Inflammatory macrophage (primary cell): Measurements from ENCODE around the gene MYL7.
"Not testable (repeated sequence)": the region's sequence is repeated elsewhere in the genome, so short reads cannot be mapped to it uniquely, and the experiment has no call there.

Experiments used
- DNase-seq, 2 donors: peaks; one replicate each; pipeline ENCODE4 v3.0.0-alpha.2; 2020 to 2022

MYL7 gene

DNA sequence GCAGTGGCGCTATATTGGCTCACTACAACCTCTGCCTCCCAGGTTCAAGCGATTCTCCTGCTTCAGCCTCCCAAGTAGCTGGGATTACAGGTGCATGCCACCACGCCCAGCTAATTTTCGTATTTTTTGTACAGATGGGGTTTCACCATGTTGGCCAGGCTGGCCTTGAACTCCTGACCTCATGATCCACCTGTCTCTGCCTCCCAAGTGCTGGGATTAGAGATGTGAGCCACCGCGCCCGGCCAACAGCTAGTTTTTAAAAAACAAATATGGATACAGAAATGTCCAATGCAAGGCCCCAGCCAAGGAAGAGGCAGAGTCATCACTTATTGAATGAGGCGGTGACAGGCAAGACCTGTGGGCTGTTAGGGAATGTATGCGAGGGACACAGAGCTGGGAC lies 30.8 kb upstream of the MYL7 start:
- DNase-seq = not testable (repeated sequence)

GRCh38 chr7:44167920-44168319 lies 26.8 kb upstream of the MYL7 start:
- DNase-seq = peak in 1 of 2 donors; percentile 38

- DNase-seq = no peak
Measured at GRCh38 chr7:44163591-44163990, 22.5 kb upstream of the MYL7 start.

DNA sequence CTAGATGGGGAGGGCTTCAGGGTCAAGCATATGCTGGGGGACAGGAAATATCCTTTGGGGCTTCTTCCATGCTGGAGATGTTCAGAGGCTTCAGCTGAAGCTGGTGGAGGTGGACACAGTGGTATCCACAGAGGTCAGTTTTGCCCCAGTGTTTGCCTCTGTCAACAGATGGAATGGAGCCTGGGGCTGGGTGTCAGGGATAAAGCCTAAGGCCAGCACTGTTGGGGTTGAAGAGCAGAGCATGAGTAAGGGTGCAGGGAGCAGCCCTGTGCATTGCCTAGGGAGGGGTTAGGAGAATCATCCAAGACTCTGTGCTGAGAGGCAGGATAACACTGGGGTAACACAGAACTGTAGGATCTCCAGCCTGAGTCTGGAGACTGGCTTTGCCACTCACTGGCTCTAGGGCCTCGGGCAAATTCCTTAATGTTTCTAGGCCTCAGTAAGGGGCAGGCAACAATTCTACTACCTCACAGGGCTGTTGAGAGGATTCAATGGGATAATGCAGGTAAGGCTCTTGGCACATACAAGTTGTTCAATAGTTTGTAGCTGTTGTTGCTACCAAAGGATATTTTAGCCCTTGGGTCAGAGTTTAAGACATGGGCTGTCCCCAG lies 21.8 kb upstream of the MYL7 start:
- no peak for DNase-seq

GRCh38 chr7:44162179-44162578 lies 21.0 kb upstream of the MYL7 start:
- no peak for DNase-seq

- no peak for DNase-seq
Measured at GRCh38 chr7:44161371-44161770, 20.2 kb upstream of the MYL7 start.

DNA sequence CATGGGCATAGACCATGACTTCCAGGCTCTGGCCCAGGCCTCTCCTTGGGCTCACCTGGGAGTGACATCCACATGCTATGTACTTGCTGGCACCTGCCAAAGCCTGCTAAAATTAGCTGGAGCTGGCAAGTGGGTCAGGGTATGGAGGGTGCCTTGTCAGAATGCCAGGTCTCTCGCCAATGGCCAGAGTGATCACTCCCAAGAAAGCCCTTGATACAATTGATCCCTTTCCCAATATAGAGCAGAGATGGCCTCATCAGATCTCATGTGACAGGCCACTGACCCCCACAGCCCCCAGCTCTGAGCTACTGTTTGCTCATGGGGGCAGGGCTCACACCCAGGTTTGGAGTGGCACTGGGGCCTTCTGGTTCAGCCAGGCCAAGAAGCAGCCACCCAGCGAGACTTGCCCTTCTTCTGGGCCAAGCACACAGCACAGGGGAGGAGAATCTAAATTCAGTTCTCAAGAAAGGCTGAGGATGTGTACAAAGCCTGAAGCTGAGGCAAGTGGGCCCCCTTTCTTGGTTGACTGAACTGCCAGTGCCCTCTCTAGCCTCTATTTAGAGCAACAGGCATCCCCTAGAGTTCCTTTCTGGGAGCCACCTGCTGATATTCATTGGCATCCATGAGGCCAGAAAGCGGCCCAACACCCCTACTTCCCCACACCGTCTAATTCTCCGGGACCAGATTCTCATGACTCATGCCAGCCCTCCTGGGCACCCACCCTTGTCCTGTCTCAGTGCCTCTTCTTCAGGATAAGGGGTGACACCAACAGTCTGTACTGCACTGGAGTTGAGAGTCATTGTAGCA lies 18.9 kb upstream of the MYL7 start:
- no peak for DNase-seq

- no peak for DNase-seq
Measured at GRCh38 chr7:44158873-44159631, 17.9 kb upstream of the MYL7 start.

GRCh38 chr7:44158096-44158872 lies 17.2 kb upstream of the MYL7 start:
- DNase-seq = no peak

GRCh38 chr7:44157116-44158080 lies 16.3 kb upstream of the MYL7 start:
- DNase-seq = no peak

- peak in 1 of 2 donors; percentile 2 for DNase-seq
Measured at GRCh38 chr7:44156453-44157010, 15.4 kb upstream of the MYL7 start.

- DNase-seq = no peak
Measured at GRCh38 chr7:44155191-44156185, 14.4 kb upstream of the MYL7 start.

- no peak for DNase-seq
Measured at GRCh38 chr7:44154703-44155102, 13.6 kb upstream of the MYL7 start.

- no peak for DNase-seq
Measured at GRCh38 chr7:44153948-44154335, 12.8 kb upstream of the MYL7 start.

GRCh38 chr7:44152971-44153947 lies 12.1 kb upstream of the MYL7 start:
- no peak for DNase-seq

DNA sequence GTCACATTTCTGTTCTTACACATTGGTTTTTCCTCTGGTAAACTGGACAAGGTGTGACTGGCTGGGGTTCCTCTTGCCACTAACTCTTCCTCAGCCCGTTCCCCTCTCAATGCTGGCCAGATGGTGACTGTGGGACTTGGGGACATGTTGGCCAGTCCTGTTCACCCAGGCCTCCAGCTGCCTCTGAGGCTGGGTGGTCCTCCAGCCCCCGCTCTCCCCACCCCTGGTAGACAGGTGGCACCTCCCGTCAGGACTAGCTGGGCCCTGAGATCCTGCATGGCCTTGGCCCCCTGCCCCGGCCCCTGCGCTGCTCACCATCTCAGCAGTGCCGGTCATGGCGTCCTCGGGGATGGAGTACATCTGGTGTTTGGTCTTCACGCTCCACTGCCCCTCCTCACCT lies 10.8 kb upstream of the MYL7 start:
- no peak for DNase-seq

DNA sequence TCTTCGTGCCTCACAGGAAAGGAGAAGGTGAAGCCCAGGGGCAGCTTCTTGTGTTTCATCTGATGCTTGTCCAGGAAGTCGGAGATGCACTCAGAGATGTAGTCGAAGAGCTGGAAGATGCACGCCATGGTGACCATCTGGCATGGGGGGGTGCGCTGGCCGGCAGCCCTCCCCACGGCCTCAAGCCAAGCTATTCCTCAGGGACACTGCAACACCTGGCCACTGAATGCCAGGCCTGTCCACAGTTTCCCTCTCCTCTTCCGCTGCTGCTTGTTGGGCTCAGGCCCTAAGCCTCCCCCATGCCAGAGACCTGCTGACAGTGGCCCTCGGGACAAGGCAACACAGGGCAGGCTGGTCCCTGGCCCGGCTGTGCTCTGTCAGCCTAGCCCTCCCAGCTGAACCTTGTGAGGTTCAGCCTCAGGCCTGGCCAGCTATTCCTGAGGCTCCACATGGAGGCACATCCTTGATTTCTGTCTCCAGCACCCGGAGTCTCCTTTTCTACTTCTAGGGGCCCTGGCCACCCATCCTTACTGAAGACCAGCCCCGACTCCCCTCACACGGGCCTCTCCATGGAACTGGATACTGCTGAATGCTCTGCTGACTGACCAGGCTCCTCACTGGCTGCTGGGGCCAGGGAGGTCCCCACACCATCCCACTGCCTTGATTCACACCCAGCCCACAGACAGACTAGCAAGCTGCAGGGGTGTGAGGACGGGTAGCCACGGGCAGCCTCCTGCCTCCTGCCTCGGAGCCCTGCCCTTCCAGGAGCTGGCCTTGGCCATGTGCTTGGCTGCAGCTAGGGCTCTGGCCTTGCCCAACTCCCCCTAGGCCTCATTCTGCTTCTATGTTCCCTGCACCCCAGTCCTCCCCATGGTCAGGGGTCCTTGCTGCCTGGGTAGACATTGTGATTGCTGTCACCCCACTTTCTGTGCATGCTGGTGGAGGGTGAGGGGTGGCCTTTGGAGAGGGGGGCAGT lies 10.1 kb upstream of the MYL7 start:
- no peak for DNase-seq

- no peak for DNase-seq
Measured at GRCh38 chr7:44150466-44150832, 9.3 kb upstream of the MYL7 start.
